Measurements from ENCODE around the gene PCK2. TPM values are rescaled to one million over a fixed set of nuclear protein-coding genes. Genes with fewer than 3 reads are reported as not detected.

The PCK2 gene
- total RNA-seq, 1 donor, result 13.0 TPM

GRCh38 chr14:24122416-24122815, 28.3 kb downstream of the PCK2 start:
- no peak for TF ChIP-seq CTCF (IDR thresholded peaks at IDR 0.05; ENCODE audit: insufficient read depth, low read depth, low read length)
- no peak for DNase-seq (ENCODE audit: low read depth)
- H3K4me3 ChIP-seq (ENCODE audit: low read depth, low read length), result no peak overlapping the region

- no peak for DNase-seq (ENCODE audit: low read depth)
- H3K4me3 ChIP-seq (ENCODE audit: low read depth, low read length), result no peak overlapping the region
- no peak for TF ChIP-seq CTCF (IDR thresholded peaks at IDR 0.05; ENCODE audit: insufficient read depth, low read depth, low read length)
Measured at GRCh38 chr14:24122898-24123297, 28.8 kb downstream of the PCK2 start.

- no peak for DNase-seq (ENCODE audit: low read depth)
- no peak for TF ChIP-seq CTCF (IDR thresholded peaks at IDR 0.05; ENCODE audit: insufficient read depth, low read depth, low read length)
- H3K4me3 ChIP-seq (ENCODE audit: low read depth, low read length), result no peak overlapping the region
Measured at GRCh38 chr14:24123424-24124417, 29.6 kb downstream of the PCK2 start.

GRCh38 chr14:24126939-24127338, 32.8 kb downstream of the PCK2 start:
- no peak for TF ChIP-seq CTCF (IDR thresholded peaks at IDR 0.05; ENCODE audit: insufficient read depth, low read depth, low read length)
- no peak overlapping the region for H3K4me3 ChIP-seq (ENCODE audit: low read depth, low read length)
- DNase-seq (ENCODE audit: low read depth), result no peak

- no peak for DNase-seq (ENCODE audit: low read depth)
- TF ChIP-seq CTCF (IDR thresholded peaks at IDR 0.05; ENCODE audit: insufficient read depth, low read depth, low read length), result no peak
- no peak overlapping the region for H3K4me3 ChIP-seq (ENCODE audit: low read depth, low read length)
Measured at GRCh38 chr14:24127673-24128072, 33.6 kb downstream of the PCK2 start.

GRCh38 chr14:24129410-24129998, 35.4 kb downstream of the PCK2 start:
- no peak for DNase-seq (ENCODE audit: low read depth)
- H3K4me3 ChIP-seq (ENCODE audit: low read depth, low read length), result no peak overlapping the region
- no peak for TF ChIP-seq CTCF (IDR thresholded peaks at IDR 0.05; ENCODE audit: insufficient read depth, low read depth, low read length)

Measured in fibroblast of villous mesenchyme (primary cell).